H9 (cell line): Measurements from ENCODE around the gene BCAR3. TPM values are rescaled to one million over a fixed set of nuclear protein-coding genes. Genes with fewer than 3 reads are reported as not detected.

Experiments
- DNase-seq: peaks from one replicate; pipeline ENCODE4 v3.0.0-alpha.2; 2017
- H2AFZ ChIP-seq: one replicate; pipeline ENCODE4 v1.6.1; 2013; ENCODE audit warnings: mild to moderate bottlenecking, low read length, control low read depth, moderate library complexity
- H2AK5ac ChIP-seq: 2 replicates; pipeline ENCODE4 v1.6.1; 2013; ENCODE audit warnings: low read length, control low read depth, mixed read lengths; ENCODE audit not compliant: insufficient read length
- H2BK120ac ChIP-seq: one replicate; pipeline ENCODE4 v1.6.1; 2013; ENCODE audit warnings: low read depth, mild to moderate bottlenecking, low read length, control low read depth, inconsistent platforms; ENCODE audit not compliant: poor library complexity, severe bottlenecking
- H2BK12ac ChIP-seq: 2 replicates; pipeline ENCODE4 v1.6.1; 2013; ENCODE audit warnings: low read length, control low read depth, mixed read lengths, low read depth; ENCODE audit not compliant: insufficient read length
- H2BK15ac ChIP-seq: 2 replicates; pipeline ENCODE4 v1.6.1; 2013; ENCODE audit warnings: low read depth, low read length, control low read depth
- H2BK20ac ChIP-seq: one replicate; pipeline ENCODE4 v1.6.1; 2013; ENCODE audit warnings: low read depth, mild to moderate bottlenecking, low read length, control low read depth, inconsistent platforms; ENCODE audit not compliant: poor library complexity, severe bottlenecking
- H2BK5ac ChIP-seq: 2 replicates; pipeline ENCODE4 v1.6.1; 2013; ENCODE audit warnings: low read length, control low read depth, mixed read lengths; ENCODE audit not compliant: insufficient read length
- H3K14ac ChIP-seq: 2 replicates; pipeline ENCODE4 v1.6.1; 2013; ENCODE audit warnings: low read length, control low read depth; ENCODE audit not compliant: insufficient read depth
- H3K18ac ChIP-seq: 2 replicates; pipeline ENCODE4 v1.6.1; 2013; ENCODE audit warnings: low read depth, mild to moderate bottlenecking, mixed read lengths, low read length, control low read depth; ENCODE audit not compliant: insufficient read length
- H3K23ac ChIP-seq: 2 replicates; pipeline ENCODE4 v1.6.1; 2013; ENCODE audit warnings: low read length, control low read depth, mixed read lengths, low read depth; ENCODE audit not compliant: insufficient read length
- H3K23me2 ChIP-seq: 2 replicates; pipeline ENCODE4 v1.6.1; 2013; ENCODE audit warnings: low read depth, mild to moderate bottlenecking, mixed read lengths, low read length, control low read depth; ENCODE audit not compliant: insufficient read length, poor library complexity, severe bottlenecking
- H3K27ac ChIP-seq: 2 replicates; pipeline ENCODE4 v1.5.1; 2013; ENCODE audit warnings: low read length, control low read depth, mixed read lengths, low read depth; ENCODE audit not compliant: insufficient read length
- H3K27me3 ChIP-seq: 2 replicates; pipeline ENCODE4 v1.6.1; 2013; ENCODE audit warnings: low read length, control low read depth, inconsistent platforms; ENCODE audit not compliant: insufficient read depth
- H3K4ac ChIP-seq: 2 replicates; pipeline ENCODE4 v1.6.1; 2013; ENCODE audit warnings: low read depth, mild to moderate bottlenecking, control low read depth, inconsistent platforms, low read length, moderate library complexity
- H3K4me1 ChIP-seq: 2 replicates; pipeline ENCODE4 v1.6.1; 2013; ENCODE audit warnings: low read length, control low read depth, inconsistent platforms; ENCODE audit not compliant: insufficient read depth
- H3K4me2 ChIP-seq: 2 replicates; pipeline ENCODE4 v1.6.1; 2013; ENCODE audit warnings: low read length, control low read depth, mixed read lengths; ENCODE audit not compliant: insufficient read length, insufficient read depth
- H3K56ac ChIP-seq: 2 replicates; pipeline ENCODE4 v1.6.1; 2013; ENCODE audit warnings: low read depth, mild to moderate bottlenecking, mixed read lengths, low read length, control low read depth; ENCODE audit not compliant: insufficient read length
- H3K79me1 ChIP-seq: 2 replicates; pipeline ENCODE4 v1.6.1; 2013; ENCODE audit warnings: low read depth, mild to moderate bottlenecking, moderate library complexity, low read length, control low read depth, inconsistent platforms; ENCODE audit not compliant: insufficient read depth, poor library complexity, severe bottlenecking
- H3K79me2 ChIP-seq: 2 replicates; pipeline ENCODE4 v1.6.1; 2013; ENCODE audit warnings: low read length, control low read depth, inconsistent platforms; ENCODE audit not compliant: insufficient read depth
- H3K9ac ChIP-seq: 2 replicates; pipeline ENCODE4 v1.6.1; 2013; ENCODE audit warnings: low read length, control low read depth, mixed read lengths; ENCODE audit not compliant: insufficient read length; ENCODE audit errors: extremely low read depth
- H3K9me3 ChIP-seq: one replicate; pipeline ENCODE4 v1.6.1; 2013; ENCODE audit warnings: low read depth, low read length, inconsistent platforms; ENCODE audit not compliant: control insufficient read depth
- H3T11ph ChIP-seq: one replicate; pipeline ENCODE4 v1.6.1; 2013; ENCODE audit warnings: mild to moderate bottlenecking, low read length, control low read depth, inconsistent platforms
- H4K20me1 ChIP-seq: one replicate; pipeline ENCODE4 v1.6.1; 2013; ENCODE audit not compliant: control insufficient read depth, insufficient read length, insufficient read depth
- H4K5ac ChIP-seq: 2 replicates; pipeline ENCODE4 v1.6.1; 2013; ENCODE audit warnings: low read depth, mild to moderate bottlenecking, mixed read lengths, low read length, control low read depth; ENCODE audit not compliant: insufficient read length
- H4K8ac ChIP-seq: replicated peaks from 2 replicates; pipeline ENCODE4 v1.6.1; 2013; ENCODE audit warnings: low read length, control low read depth, mixed read lengths, low read depth; ENCODE audit not compliant: insufficient read length
- H4K91ac ChIP-seq: 2 replicates; pipeline ENCODE4 v1.6.1; 2013; ENCODE audit warnings: low read depth, mild to moderate bottlenecking, moderate library complexity, mixed read lengths, low read length, control low read depth; ENCODE audit not compliant: insufficient read length
- H3K27ac Mint-ChIP-seq, 3 experiments: 2 replicates in 2 of 3; 3 replicates in 1 of 3; pipeline ENCODE4 v1.8.0; 2020 to 2021; ENCODE audit warnings: mixed read lengths in 3 of 3, mild to moderate bottlenecking in 1 of 3, moderate library complexity in 1 of 3
- H3K27me3 Mint-ChIP-seq: 2 replicates; pipeline ENCODE4 v1.8.0; 2021; ENCODE audit warnings: low read depth, mild to moderate bottlenecking, moderate library complexity, mixed read lengths
- H3K36me3 Mint-ChIP-seq, 3 experiments: 2 replicates in 2 of 3; 3 replicates in 1 of 3; pipeline ENCODE4 v1.8.0; 2020 to 2021; ENCODE audit warnings: low read depth in 3 of 3, mixed read lengths in 3 of 3; ENCODE audit not compliant: insufficient read depth in 1 of 3
- H3K4me1 Mint-ChIP-seq, 2 experiments: 2 replicates each; pipeline ENCODE4 v1.8.0; 2020; ENCODE audit warnings: mixed read lengths in 2 of 2
- H3K4me3 Mint-ChIP-seq, 2 experiments: 2 replicates in 1 of 2; 3 replicates in 1 of 2; pipeline ENCODE4 v1.8.0; 2020 to 2021; ENCODE audit warnings: mild to moderate bottlenecking in 2 of 2, mixed read lengths in 2 of 2, moderate library complexity in 1 of 2
- H3K9me3 Mint-ChIP-seq, 2 experiments: 2 replicates in 1 of 2; 3 replicates in 1 of 2; pipeline ENCODE4 v1.8.0; 2020; ENCODE audit warnings: mild to moderate bottlenecking in 2 of 2, mixed read lengths in 2 of 2, moderate library complexity in 1 of 2
- WGBS: extraction: QIAGEN DNeasy Blood & Tissue Kit; methylation state at CpG from one replicate; pipeline ENCODE4 v1.1.7; 2013; ENCODE audit warnings: missing lambda C conversion rate, low lambda C conversion rate, mixed read lengths; ENCODE audit not compliant: insufficient read length; ENCODE audit errors: extremely low coverage; 5-methylcytosine and 5-hydroxymethylcytosine counted together
- total RNA-seq: library from RNA; stranded (reverse); gene quantifications from 2 replicates; pipeline ENCODE4 v1.2.1, GENCODE V29; 2021
- TF ChIP-seq, protein P1 (sequence below): fragments of 200-600 bp; sonication (generic); conservative IDR thresholded peaks from 3 replicates; pipeline ENCODE4 v1.8.0; 2021; ENCODE audit warnings: antibody characterized with exemption, mild to moderate bottlenecking

BCAR3 gene
- total RNA-seq, 1 experiment from 2014 or later, result 4.9 TPM

DNA sequence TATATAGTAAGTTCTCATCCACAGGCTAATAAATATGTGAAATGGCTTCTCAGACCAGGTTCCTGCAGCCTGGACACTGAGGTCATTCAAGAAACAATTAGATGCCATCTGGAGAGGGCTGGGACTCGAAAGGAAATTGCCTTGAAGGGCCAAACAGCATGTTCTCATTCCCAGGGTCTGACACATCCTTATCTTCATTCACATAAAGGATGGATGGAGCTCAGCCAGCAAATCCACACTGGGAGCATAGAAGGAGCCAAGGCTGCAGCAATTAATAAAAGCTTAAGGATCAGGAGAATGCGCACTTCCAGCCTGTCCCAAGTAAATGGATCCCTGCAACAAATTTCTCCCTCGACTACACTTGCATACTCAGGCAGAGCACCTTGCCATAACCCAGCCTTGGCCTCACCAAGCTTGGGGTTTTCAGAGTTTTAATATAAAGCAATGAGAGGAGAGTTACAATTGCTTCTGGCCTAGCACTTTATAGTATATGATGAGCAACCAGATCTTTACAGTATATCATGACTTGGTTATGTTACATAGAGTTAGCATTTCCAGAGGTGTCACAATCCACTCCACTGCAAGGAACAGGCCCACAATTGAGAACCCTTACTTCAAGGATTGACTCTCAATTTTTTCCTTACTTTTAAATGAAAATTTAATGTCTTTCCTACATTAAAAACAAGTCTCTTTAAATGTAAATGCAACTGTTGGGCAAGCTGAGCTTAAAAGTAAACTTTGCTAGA is 55.9 kb downstream of the BCAR3 start:
- Histone ChIP-seq H3K4ac (no peak overlapping the region), H2BK20ac (no peak overlapping the region), H4K20me1 (no peaks in the 10 kb centered on the region), H2BK5ac (no peak overlapping the region), H4K91ac (no peak overlapping the region), H3K9ac (no peak overlapping the region), H3T11ph (no peak overlapping the region), H2AK5ac (no peak overlapping the region), H3K79me1 (no peaks in the 10 kb centered on the region), H2BK15ac (no peak overlapping the region), H3K79me2 (no peaks in the 10 kb centered on the region), H3K27me3 (no peaks in the 10 kb centered on the region), H2AFZ (no peak overlapping the region), H3K27ac (no peak overlapping the region), H3K4me1 (peaks cover 5% of the 10 kb centered on the region; the same call in 1 of the 2 replicates), H3K23ac (no peak overlapping the region), H3K18ac (no peak overlapping the region), H2BK120ac (no peak overlapping the region), H3K23me2 (no peaks in the 10 kb centered on the region), H4K5ac (no peak overlapping the region), H3K14ac (no peak overlapping the region), H2BK12ac (no peak overlapping the region), H3K4me2 (no peak overlapping the region), H4K8ac (no peak overlapping the region), H3K9me3 (no peaks in the 10 kb centered on the region), H3K56ac (no peak overlapping the region)
- Mint-ChIP-seq H3K4me1 (peaks cover 15 to 19% of the 10 kb centered on the region in 2 experiments), H3K27ac (no peak overlapping the region; a peak in 1 of 7 replicates), H3K4me3 (no peak overlapping the region), H3K27me3 (no peaks in the 10 kb centered on the region), H3K9me3 (no peaks in the 10 kb centered on the region), H3K36me3 (peaks cover 0 to under 1% (median 0%) of the 10 kb centered on the region in 3 experiments; a peak in 1 of 7 replicates)
- no CpG with 5 or more reads among the region's 3 CpGs for WGBS
- TF ChIP-seq, protein P1, sequence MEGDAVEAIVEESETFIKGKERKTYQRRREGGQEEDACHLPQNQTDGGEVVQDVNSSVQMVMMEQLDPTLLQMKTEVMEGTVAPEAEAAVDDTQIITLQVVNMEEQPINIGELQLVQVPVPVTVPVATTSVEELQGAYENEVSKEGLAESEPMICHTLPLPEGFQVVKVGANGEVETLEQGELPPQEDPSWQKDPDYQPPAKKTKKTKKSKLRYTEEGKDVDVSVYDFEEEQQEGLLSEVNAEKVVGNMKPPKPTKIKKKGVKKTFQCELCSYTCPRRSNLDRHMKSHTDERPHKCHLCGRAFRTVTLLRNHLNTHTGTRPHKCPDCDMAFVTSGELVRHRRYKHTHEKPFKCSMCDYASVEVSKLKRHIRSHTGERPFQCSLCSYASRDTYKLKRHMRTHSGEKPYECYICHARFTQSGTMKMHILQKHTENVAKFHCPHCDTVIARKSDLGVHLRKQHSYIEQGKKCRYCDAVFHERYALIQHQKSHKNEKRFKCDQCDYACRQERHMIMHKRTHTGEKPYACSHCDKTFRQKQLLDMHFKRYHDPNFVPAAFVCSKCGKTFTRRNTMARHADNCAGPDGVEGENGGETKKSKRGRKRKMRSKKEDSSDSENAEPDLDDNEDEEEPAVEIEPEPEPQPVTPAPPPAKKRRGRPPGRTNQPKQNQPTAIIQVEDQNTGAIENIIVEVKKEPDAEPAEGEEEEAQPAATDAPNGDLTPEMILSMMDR, result no peak
- no peak for DNase-seq
